ENCODE results near the gene FLACC1. TPM values are rescaled to one million over a fixed set of nuclear protein-coding genes. Genes with fewer than 3 reads are reported as not detected.

Gene FLACC1
- total RNA-seq, 1 experiment from 2014 or later: 1.1 TPM

DNA sequence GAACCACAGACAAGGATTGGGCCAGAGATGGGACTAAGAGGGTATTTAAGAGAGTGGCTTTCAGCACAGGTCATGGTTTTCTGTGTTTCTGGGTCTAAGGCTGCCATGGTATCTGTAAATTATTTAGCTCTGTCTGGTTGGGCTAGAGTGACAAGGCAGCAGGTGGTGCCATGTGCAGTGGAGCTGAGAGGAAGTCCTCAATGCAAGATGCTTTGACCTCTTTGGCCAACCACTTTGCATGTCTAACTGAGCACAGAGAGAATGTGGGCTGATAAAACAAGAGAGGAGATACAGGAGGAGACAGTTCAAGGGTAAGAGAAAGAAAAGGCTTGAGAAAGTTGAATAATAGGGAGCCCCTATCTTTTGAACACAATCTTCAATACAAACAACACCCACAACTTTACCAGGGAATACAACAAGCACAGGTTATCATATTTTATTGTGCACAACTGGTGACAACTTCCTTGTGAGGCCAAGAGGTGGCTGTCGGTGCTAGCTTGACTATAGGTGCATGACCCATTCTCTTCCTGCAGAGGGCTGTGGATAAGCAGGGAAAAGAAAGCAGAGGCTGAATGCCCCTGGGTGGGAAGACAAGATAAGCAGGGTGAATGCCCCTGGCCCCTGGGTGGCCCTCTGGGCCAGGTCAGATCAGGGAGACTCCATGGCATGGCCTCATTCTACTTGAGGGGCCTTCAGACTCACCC is 12.3 kb downstream of the FLACC1 start:
- POLR2A ChIA-PET: interaction anchor here (0.5 kb wide), 1 partner anchor 263 kb away, joined by 3 read pairs; no protein-coding TSS in a partner anchor
- CTCF ChIA-PET: interaction anchor here (2.0 kb wide), 1 partner anchor 15 kb away, joined by 5 read pairs; no protein-coding TSS in a partner anchor
- H3K27me3 Mint-ChIP-seq (ENCODE audit: insufficient read depth, unreplicated experiment): no peaks in the 10 kb centered on the region
- intact Hi-C loops (cut with micrococcal nuclease): no loop called here
- H3K4me1 Mint-ChIP-seq (ENCODE audit: insufficient read depth, unreplicated experiment): no peaks in the 10 kb centered on the region
- H3K4me3 Mint-ChIP-seq (ENCODE audit: unreplicated experiment): no peak overlapping the region
- H3K27ac Mint-ChIP-seq (ENCODE audit: low read depth, unreplicated experiment): no peak overlapping the region
- TF ChIP-seq, protein P1, sequence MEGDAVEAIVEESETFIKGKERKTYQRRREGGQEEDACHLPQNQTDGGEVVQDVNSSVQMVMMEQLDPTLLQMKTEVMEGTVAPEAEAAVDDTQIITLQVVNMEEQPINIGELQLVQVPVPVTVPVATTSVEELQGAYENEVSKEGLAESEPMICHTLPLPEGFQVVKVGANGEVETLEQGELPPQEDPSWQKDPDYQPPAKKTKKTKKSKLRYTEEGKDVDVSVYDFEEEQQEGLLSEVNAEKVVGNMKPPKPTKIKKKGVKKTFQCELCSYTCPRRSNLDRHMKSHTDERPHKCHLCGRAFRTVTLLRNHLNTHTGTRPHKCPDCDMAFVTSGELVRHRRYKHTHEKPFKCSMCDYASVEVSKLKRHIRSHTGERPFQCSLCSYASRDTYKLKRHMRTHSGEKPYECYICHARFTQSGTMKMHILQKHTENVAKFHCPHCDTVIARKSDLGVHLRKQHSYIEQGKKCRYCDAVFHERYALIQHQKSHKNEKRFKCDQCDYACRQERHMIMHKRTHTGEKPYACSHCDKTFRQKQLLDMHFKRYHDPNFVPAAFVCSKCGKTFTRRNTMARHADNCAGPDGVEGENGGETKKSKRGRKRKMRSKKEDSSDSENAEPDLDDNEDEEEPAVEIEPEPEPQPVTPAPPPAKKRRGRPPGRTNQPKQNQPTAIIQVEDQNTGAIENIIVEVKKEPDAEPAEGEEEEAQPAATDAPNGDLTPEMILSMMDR (IDR thresholded peaks at IDR 0.05; ENCODE audit: unreplicated experiment): no peak
- no TSS peak for BruUV-seq (replicated peaks)
- H3K36me3 Mint-ChIP-seq (ENCODE audit: insufficient read depth, unreplicated experiment): no peaks in the 10 kb centered on the region
- peaks cover 7% of the 10 kb centered on the region for H3K9me3 Mint-ChIP-seq (ENCODE audit: unreplicated experiment)
- peak; percentile 20 for DNase-seq (ENCODE audit: unreplicated experiment)

GRCh38 chr2:201343559-201343958 is 13.6 kb downstream of the FLACC1 start:
- H3K9me3 Mint-ChIP-seq (ENCODE audit: unreplicated experiment): peaks cover 8% of the 10 kb centered on the region
- ChIA-PET POLR2A (no interaction called here), CTCF (interaction anchor here (0.7 to 2.0 kb wide), 2 partner anchors 14 to 116 kb away, joined by 3 to 5 read pairs; no protein-coding TSS in a partner anchor)
- no peak overlapping the region for H3K27ac Mint-ChIP-seq (ENCODE audit: low read depth, unreplicated experiment)
- H3K36me3 Mint-ChIP-seq (ENCODE audit: insufficient read depth, unreplicated experiment): no peaks in the 10 kb centered on the region
- BruUV-seq (replicated peaks): no TSS peak
- H3K4me3 Mint-ChIP-seq (ENCODE audit: unreplicated experiment): no peak overlapping the region
- no peaks in the 10 kb centered on the region for H3K27me3 Mint-ChIP-seq (ENCODE audit: insufficient read depth, unreplicated experiment)
- DNase-seq (ENCODE audit: unreplicated experiment): no peak
- TF ChIP-seq, protein P1 (IDR thresholded peaks at IDR 0.05; ENCODE audit: unreplicated experiment): no peak
- H3K4me1 Mint-ChIP-seq (ENCODE audit: insufficient read depth, unreplicated experiment): no peaks in the 10 kb centered on the region
- intact Hi-C loops (cut with micrococcal nuclease): no loop called here

- no TSS peak for BruUV-seq (replicated peaks)
- intact Hi-C loops (cut with micrococcal nuclease): no loop called here
- POLR2A ChIA-PET: no interaction called here
- Mint-ChIP-seq H3K4me3 (ENCODE audit: unreplicated experiment) (no peak overlapping the region), H3K36me3 (ENCODE audit: insufficient read depth, unreplicated experiment) (no peaks in the 10 kb centered on the region), H3K27ac (ENCODE audit: low read depth, unreplicated experiment) (no peak overlapping the region), H3K27me3 (ENCODE audit: insufficient read depth, unreplicated experiment) (no peaks in the 10 kb centered on the region), H3K4me1 (ENCODE audit: insufficient read depth, unreplicated experiment) (no peaks in the 10 kb centered on the region), H3K9me3 (ENCODE audit: unreplicated experiment) (peaks cover 13% of the 10 kb centered on the region)
- TF ChIP-seq, protein P1 (IDR thresholded peaks at IDR 0.05; ENCODE audit: unreplicated experiment): no peak
- DNase-seq (ENCODE audit: unreplicated experiment): no peak
- CTCF ChIA-PET: interaction anchor here (0.7 to 2.0 kb wide), 2 partner anchors 13 to 115 kb away, joined by 3 to 5 read pairs; no protein-coding TSS in a partner anchor
These were observed 14.2 kb downstream of the FLACC1 start for GRCh38 chr2:201342923-201343322.

- Mint-ChIP-seq H3K27ac (ENCODE audit: low read depth, unreplicated experiment) (no peak overlapping the region), H3K36me3 (ENCODE audit: insufficient read depth, unreplicated experiment) (no peaks in the 10 kb centered on the region), H3K27me3 (ENCODE audit: insufficient read depth, unreplicated experiment) (no peaks in the 10 kb centered on the region), H3K4me1 (ENCODE audit: insufficient read depth, unreplicated experiment) (no peaks in the 10 kb centered on the region), H3K4me3 (ENCODE audit: unreplicated experiment) (no peak overlapping the region), H3K9me3 (ENCODE audit: unreplicated experiment) (peaks cover 16% of the 10 kb centered on the region)
- TF ChIP-seq, protein P1 (IDR thresholded peaks at IDR 0.05; ENCODE audit: unreplicated experiment): no peak
- no peak for DNase-seq (ENCODE audit: unreplicated experiment)
- POLR2A ChIA-PET: no interaction called here
- CTCF ChIA-PET: interaction anchor here (1.6 kb wide), 1 partner anchor 15 kb away, joined by 5 read pairs; no protein-coding TSS in a partner anchor
- no TSS peak for BruUV-seq (replicated peaks)
- intact Hi-C loops (cut with micrococcal nuclease): no loop called here
These were observed 27.7 kb downstream of the FLACC1 start for GRCh38 chr2:201329409-201329808.

All from MCF 10A (cell line).